Mesendoderm (in vitro differentiated cells): ENCODE results near the gene BCL3.

Experiments
- DNase-seq: peaks from one replicate; pipeline ENCODE4 v3.0.0; 2013
- H2AK5ac ChIP-seq: 2 replicates; pipeline ENCODE4 v1.6.1; 2013; ENCODE audit warnings: low read length, inconsistent platforms
- H2BK120ac ChIP-seq: 2 replicates; pipeline ENCODE4 v1.6.1; 2013; ENCODE audit warnings: low read depth, mild to moderate bottlenecking, low read length, moderate library complexity, mixed read lengths
- H2BK15ac ChIP-seq: replicated peaks from 2 replicates; pipeline ENCODE4 v1.6.1; 2013; ENCODE audit warnings: low read depth, mild to moderate bottlenecking, moderate library complexity
- H2BK5ac ChIP-seq: 2 replicates; pipeline ENCODE4 v1.6.1; 2013; ENCODE audit warnings: low read length, inconsistent platforms
- H3K18ac ChIP-seq: 2 replicates; pipeline ENCODE4 v1.6.1; 2013; ENCODE audit warnings: mild to moderate bottlenecking, low read length, mixed read lengths
- H3K23ac ChIP-seq: one replicate; pipeline ENCODE4 v1.6.1; 2013; ENCODE audit warnings: low read length
- H3K27ac ChIP-seq: 2 replicates; pipeline ENCODE4 v1.5.1; 2013; ENCODE audit warnings: low read depth, mild to moderate bottlenecking, inconsistent platforms, low read length, moderate library complexity
- H3K27me3 ChIP-seq: 2 replicates; pipeline ENCODE4 v1.6.1; 2013; ENCODE audit warnings: low read length, control low read depth, mild to moderate bottlenecking, inconsistent platforms; ENCODE audit not compliant: insufficient read depth, poor library complexity
- H3K36me3 ChIP-seq: 2 replicates; pipeline ENCODE4 v1.6.1; 2013; ENCODE audit warnings: low read length, inconsistent platforms; ENCODE audit not compliant: control insufficient read depth, insufficient read depth
- H3K4ac ChIP-seq: one replicate; pipeline ENCODE4 v1.6.1; 2013; ENCODE audit warnings: low read depth, mild to moderate bottlenecking, low read length, moderate library complexity
- H3K4me1 ChIP-seq: 2 replicates; pipeline ENCODE4 v1.6.1; 2013; ENCODE audit warnings: low read depth, low read length, inconsistent platforms; ENCODE audit not compliant: control insufficient read depth
- H3K4me2 ChIP-seq: 2 replicates; pipeline ENCODE4 v1.6.1; 2013; ENCODE audit warnings: low read length
- H3K4me3 ChIP-seq: 2 replicates; pipeline ENCODE4 v1.5.1; 2013; ENCODE audit warnings: mild to moderate bottlenecking, low read length
- H3K56ac ChIP-seq: one replicate; pipeline ENCODE4 v1.6.1; 2013; ENCODE audit warnings: low read length
- H3K79me1 ChIP-seq: 2 replicates; pipeline ENCODE4 v1.6.1; 2013; ENCODE audit warnings: low read length, inconsistent platforms
- H3K79me2 ChIP-seq: 2 replicates; pipeline ENCODE4 v1.6.1; 2013; ENCODE audit warnings: mild to moderate bottlenecking, low read length; ENCODE audit not compliant: control insufficient read depth, insufficient read depth
- H3K9ac ChIP-seq: 2 replicates; pipeline ENCODE4 v1.6.1; 2013; ENCODE audit warnings: low read length, inconsistent platforms
- H4K5ac ChIP-seq: one replicate; pipeline ENCODE4 v1.6.1; 2013; ENCODE audit warnings: low read length
- H4K8ac ChIP-seq: one replicate; pipeline ENCODE4 v1.6.1; 2013; ENCODE audit warnings: low read depth, mild to moderate bottlenecking, control low read depth, low read length, moderate library complexity
- WGBS: extraction: QIAGEN DNeasy Blood & Tissue Kit; methylation state at CpG from one replicate; pipeline ENCODE4 v1.1.7; 2013; ENCODE audit warnings: low lambda C conversion rate, missing lambda C conversion rate; ENCODE audit not compliant: insufficient coverage; ENCODE audit errors: extremely low coverage; 5-methylcytosine and 5-hydroxymethylcytosine counted together

BCL3 gene

GRCh38 chr19:44722131-44723121, 26.1 kb upstream of the BCL3 start:
- H4K5ac ChIP-seq: no peak overlapping the region
- no peak overlapping the region for H2AK5ac ChIP-seq
- H3K56ac ChIP-seq: peak overlapping the region; percentile 42
- H2BK5ac ChIP-seq: no peak overlapping the region
- H3K4ac ChIP-seq: no peak overlapping the region
- no peak overlapping the region for H3K9ac ChIP-seq
- no peak overlapping the region for H3K4me2 ChIP-seq
- H3K36me3 ChIP-seq: no peaks in the 10 kb centered on the region
- H3K79me1 ChIP-seq: no peaks in the 10 kb centered on the region
- no peak for DNase-seq
- no peaks in the 10 kb centered on the region for H3K79me2 ChIP-seq
- peaks cover 5% of the 10 kb centered on the region for H3K4me1 ChIP-seq
- no peak overlapping the region for H3K27ac ChIP-seq
- H2BK15ac ChIP-seq: no peak overlapping the region
- no peak overlapping the region for H3K23ac ChIP-seq
- H4K8ac ChIP-seq: no peak overlapping the region
- H3K18ac ChIP-seq: no peak overlapping the region
- H3K27me3 ChIP-seq: no peaks in the 10 kb centered on the region
- H2BK120ac ChIP-seq: no peak overlapping the region
- no peak overlapping the region for H3K4me3 ChIP-seq
- WGBS: no CpG with 5 or more reads among the region's 21 CpGs

GRCh38 chr19:44723299-44723951, 25.1 kb upstream of the BCL3 start:
- Histone ChIP-seq H3K36me3 (no peaks in the 10 kb centered on the region), H3K9ac (no peak overlapping the region), H3K23ac (no peak overlapping the region), H4K8ac (no peak overlapping the region), H2BK120ac (no peak overlapping the region), H3K4ac (no peak overlapping the region), H3K79me2 (no peaks in the 10 kb centered on the region), H3K4me2 (no peak overlapping the region), H2BK5ac (no peak overlapping the region), H3K27me3 (no peaks in the 10 kb centered on the region), H3K4me1 (peaks cover 3% of the 10 kb centered on the region), H3K27ac (no peak overlapping the region), H2BK15ac (no peak overlapping the region), H3K18ac (no peak overlapping the region), H2AK5ac (no peak overlapping the region), H3K56ac (no peak overlapping the region), H4K5ac (no peak overlapping the region), H3K4me3 (no peak overlapping the region), H3K79me1 (no peaks in the 10 kb centered on the region)
- DNase-seq: no peak
- WGBS: no CpG with 5 or more reads among the region's 10 CpGs

- H3K79me1 ChIP-seq: no peaks in the 10 kb centered on the region
- no peak overlapping the region for H3K4ac ChIP-seq
- H3K27ac ChIP-seq: no peak overlapping the region
- peaks cover 1% of the 10 kb centered on the region for H3K4me1 ChIP-seq
- H2BK5ac ChIP-seq: no peak overlapping the region
- H3K79me2 ChIP-seq: no peaks in the 10 kb centered on the region
- H3K36me3 ChIP-seq: no peaks in the 10 kb centered on the region
- no peak overlapping the region for H3K18ac ChIP-seq
- H3K56ac ChIP-seq: no peak overlapping the region
- H3K9ac ChIP-seq: no peak overlapping the region
- peak; percentile 85 for DNase-seq
- H3K27me3 ChIP-seq: no peaks in the 10 kb centered on the region
- WGBS: no CpG with 5 or more reads among the region's 7 CpGs
- no peak overlapping the region for H2BK120ac ChIP-seq
- H3K4me3 ChIP-seq: no peak overlapping the region
- H3K23ac ChIP-seq: no peak overlapping the region
- no peak overlapping the region for H3K4me2 ChIP-seq
- no peak overlapping the region for H2BK15ac ChIP-seq
- H4K5ac ChIP-seq: no peak overlapping the region
- H4K8ac ChIP-seq: no peak overlapping the region
- H2AK5ac ChIP-seq: no peak overlapping the region
These were observed 24.6 kb upstream of the BCL3 start for GRCh38 chr19:44723952-44724319.

- no peaks in the 10 kb centered on the region for H3K79me1 ChIP-seq
- WGBS: no CpG with 5 or more reads among the region's 18 CpGs
- no peak overlapping the region for H4K8ac ChIP-seq
- H3K23ac ChIP-seq: no peak overlapping the region
- H3K56ac ChIP-seq: peak overlapping the region; percentile 10
- no peak overlapping the region for H3K4ac ChIP-seq
- H3K4me1 ChIP-seq: no peaks in the 10 kb centered on the region
- H2BK15ac ChIP-seq: no peak overlapping the region
- H3K9ac ChIP-seq: no peak overlapping the region
- DNase-seq: no peak
- H3K27me3 ChIP-seq: no peaks in the 10 kb centered on the region
- H3K36me3 ChIP-seq: no peaks in the 10 kb centered on the region
- H2BK120ac ChIP-seq: no peak overlapping the region
- no peak overlapping the region for H3K4me3 ChIP-seq
- no peak overlapping the region for H3K4me2 ChIP-seq
- no peak overlapping the region for H3K18ac ChIP-seq
- no peak overlapping the region for H2BK5ac ChIP-seq
- no peak overlapping the region for H2AK5ac ChIP-seq
- H3K79me2 ChIP-seq: no peaks in the 10 kb centered on the region
- no peak overlapping the region for H3K27ac ChIP-seq
- H4K5ac ChIP-seq: no peak overlapping the region
These were observed 23.3 kb upstream of the BCL3 start for GRCh38 chr19:44725251-44725650.

- H2BK5ac ChIP-seq: no peak overlapping the region
- no peak overlapping the region for H2AK5ac ChIP-seq
- no peak overlapping the region for H3K56ac ChIP-seq
- no peak overlapping the region for H2BK15ac ChIP-seq
- no peak overlapping the region for H3K4me3 ChIP-seq
- H3K79me1 ChIP-seq: no peaks in the 10 kb centered on the region
- H3K4me1 ChIP-seq: no peaks in the 10 kb centered on the region
- no peak overlapping the region for H3K18ac ChIP-seq
- no peak overlapping the region for H4K8ac ChIP-seq
- H3K36me3 ChIP-seq: no peaks in the 10 kb centered on the region
- no peak overlapping the region for H3K4ac ChIP-seq
- no peak overlapping the region for H2BK120ac ChIP-seq
- H3K9ac ChIP-seq: no peak overlapping the region
- DNase-seq: no peak
- H3K4me2 ChIP-seq: no peak overlapping the region
- no peaks in the 10 kb centered on the region for H3K79me2 ChIP-seq
- no peak overlapping the region for H3K23ac ChIP-seq
- WGBS: no CpG with 5 or more reads among the region's 5 CpGs
- no peak overlapping the region for H4K5ac ChIP-seq
- H3K27ac ChIP-seq: no peak overlapping the region
- H3K27me3 ChIP-seq: no peaks in the 10 kb centered on the region
These were observed 22.8 kb upstream of the BCL3 start for GRCh38 chr19:44725684-44726083.
